Activated T-cell treated with anti-CD3 and anti-CD28 coated beads, Interleukin-2, amount 50 U/mL, for 1 hour (primary cell): ENCODE results near the gene DCTN2.

Experiments used
- DNase-seq: peaks from one replicate; pipeline ENCODE4 v3.0.0-alpha.2; 2020

The DCTN2 gene

DNA sequence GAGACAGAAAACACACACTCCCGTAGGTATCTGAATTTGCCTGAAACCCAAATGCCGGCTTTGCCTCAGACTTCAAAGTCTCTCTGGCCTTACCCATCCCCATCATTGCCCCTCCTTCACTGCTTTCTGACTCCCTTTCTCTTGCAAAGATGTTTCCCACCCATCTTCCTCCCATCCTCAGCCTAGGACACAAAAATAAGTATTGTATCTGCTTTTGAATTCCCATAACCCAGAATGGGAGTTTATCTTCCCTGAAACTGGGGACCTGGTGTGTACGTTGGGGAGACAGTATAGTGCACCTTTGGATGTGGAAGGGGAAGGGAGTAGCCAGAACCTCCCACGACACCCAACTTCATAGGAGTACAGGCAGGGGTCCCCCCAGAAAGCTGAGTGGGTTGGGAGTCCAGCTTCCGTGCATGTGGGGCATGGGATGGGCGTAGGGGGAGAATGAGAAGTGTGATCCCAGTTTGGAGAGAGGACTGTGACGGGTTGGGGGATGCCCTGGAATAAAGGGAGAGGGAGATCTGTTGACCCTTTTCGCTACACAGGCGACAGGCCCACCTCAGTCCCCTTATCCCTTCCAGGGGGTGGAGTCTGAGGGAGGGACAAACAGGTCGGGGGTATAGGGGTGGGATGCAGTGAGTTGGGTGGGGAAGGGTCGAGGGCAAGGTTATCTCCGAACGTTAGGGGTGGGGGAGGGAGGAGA is 2.4 kb upstream of the DCTN2 start:
- DNase-seq, result no peak

- no peak for DNase-seq
Observed at GRCh38 chr12:57548488-57548887, 1.5 kb upstream of the DCTN2 start.

GRCh38 chr12:57548013-57548315 is 972 bp upstream of the DCTN2 start:
- DNase-seq, result no peak

GRCh38 chr12:57547288-57548012 is 458 bp upstream of the DCTN2 start:
- DNase-seq, result no peak

DNA sequence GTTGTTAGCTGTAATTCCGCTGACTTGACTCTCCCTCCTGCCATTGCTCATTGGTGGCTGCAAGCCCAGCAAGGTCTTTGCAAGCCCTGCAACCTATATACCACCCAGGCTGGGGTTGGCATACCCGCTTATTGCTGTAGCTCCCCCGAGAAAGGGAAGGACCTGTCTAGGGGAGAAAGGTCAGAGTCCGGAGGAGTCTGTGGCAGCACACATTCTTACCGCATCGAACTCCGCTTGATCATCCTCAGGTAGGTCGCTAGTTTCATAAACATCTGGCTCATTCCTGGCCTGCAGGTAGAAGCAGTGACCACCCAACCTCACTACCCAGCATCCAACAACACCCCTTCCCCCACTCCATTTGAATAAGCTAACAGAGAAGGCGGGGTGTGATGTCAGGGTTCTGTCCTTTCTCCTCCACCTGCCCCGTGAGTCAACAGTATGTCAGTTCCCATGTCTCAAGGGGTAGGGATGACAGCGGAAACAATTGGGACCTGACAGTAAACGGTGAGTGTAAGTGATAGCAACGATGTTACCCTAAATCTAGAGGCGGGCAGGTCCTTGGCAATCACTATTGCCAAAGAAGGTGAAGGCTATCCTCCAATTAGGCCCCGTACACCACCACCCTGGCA is 1.1 kb downstream of the DCTN2 start:
- no peak for DNase-seq

- DNase-seq, result no peak
Observed at GRCh38 chr12:57543581-57543980, 3.4 kb downstream of the DCTN2 start.

DNA sequence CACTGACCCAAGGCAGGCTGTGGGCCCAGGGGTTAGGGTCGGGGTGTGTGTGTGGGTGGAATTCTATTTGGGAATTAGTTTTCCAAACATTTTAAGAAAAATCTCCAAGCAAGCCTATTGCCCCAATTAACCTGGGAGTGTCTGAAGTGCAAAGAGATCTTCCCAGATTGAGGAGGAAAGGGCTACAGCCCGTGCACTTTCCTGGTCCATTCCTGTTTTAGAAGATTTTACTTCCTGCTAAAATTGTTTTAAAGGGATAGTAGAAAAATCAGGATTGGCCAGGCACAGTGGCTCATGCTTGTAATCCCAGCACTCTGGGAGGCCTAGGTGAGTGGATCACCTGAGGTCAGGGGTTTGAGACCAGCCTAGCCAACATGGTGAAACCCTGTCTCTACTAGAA is 5.3 kb downstream of the DCTN2 start:
- no peak for DNase-seq

DNA sequence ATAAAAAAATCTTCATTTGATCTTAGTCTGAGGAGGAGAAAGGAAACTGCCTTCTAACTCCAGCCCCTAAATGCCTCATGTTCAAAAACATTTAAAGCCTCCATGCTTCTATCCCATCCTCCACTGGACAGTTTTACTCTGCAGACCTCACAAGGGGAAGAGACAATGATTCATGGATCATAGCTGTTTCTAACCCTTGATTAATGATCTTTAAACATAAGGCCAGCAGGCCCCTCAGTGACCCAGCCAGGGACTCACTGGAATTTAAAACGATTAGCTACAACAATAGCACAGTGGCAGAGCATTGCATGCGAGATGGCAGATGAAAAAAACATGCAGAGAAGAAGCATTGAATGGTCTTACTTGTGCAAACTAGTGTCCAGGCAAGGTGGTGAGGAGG is 6.0 kb downstream of the DCTN2 start:
- no peak for DNase-seq

DNA sequence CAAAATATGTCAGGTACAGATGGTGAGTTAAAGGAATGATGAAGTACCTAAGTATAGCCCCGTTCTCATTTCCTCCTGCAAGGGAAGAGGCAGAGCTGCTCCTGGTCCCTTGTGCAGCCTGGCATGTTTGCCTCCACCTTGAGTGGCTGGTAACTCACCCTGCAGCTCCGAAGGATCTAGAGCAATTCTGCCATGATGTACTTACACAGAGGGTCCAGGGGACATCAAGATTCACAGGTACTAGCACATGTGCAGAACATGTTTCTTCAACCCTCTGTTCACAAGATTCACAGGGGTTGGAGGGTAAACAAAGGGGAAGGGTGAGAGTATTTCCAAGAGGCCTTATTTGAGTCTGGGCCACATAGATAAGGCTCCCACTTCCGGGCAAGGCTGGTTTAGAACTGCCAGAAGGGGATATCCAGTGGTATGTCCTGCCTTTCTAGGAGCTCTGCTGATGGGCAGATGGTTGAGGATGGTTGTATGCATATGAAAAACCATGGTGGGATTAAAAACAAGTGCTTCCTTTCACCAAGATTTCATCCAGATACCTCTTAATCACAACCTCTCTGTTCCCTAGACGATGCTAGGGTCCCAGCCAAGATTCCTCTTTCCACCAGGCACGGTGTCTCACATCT is 7.7 kb downstream of the DCTN2 start:
- no peak for DNase-seq

DNA sequence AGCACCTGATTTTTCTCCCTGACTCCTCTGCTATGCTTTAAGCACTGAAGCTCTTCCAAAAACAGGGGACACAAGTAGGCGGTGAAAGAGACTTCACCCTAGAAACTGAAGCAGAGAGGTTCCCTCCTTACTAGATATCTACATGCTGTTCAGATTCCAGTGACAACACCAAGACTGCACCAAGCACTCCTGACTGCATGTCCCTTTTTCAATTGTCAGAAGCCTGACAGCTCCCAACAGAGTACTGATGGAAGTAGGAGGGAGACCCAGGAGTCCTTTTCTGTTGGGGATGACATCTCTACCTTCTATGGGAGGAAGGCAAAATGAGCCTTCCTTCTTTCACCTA is 10.4 kb downstream of the DCTN2 start:
- no peak for DNase-seq

DNA sequence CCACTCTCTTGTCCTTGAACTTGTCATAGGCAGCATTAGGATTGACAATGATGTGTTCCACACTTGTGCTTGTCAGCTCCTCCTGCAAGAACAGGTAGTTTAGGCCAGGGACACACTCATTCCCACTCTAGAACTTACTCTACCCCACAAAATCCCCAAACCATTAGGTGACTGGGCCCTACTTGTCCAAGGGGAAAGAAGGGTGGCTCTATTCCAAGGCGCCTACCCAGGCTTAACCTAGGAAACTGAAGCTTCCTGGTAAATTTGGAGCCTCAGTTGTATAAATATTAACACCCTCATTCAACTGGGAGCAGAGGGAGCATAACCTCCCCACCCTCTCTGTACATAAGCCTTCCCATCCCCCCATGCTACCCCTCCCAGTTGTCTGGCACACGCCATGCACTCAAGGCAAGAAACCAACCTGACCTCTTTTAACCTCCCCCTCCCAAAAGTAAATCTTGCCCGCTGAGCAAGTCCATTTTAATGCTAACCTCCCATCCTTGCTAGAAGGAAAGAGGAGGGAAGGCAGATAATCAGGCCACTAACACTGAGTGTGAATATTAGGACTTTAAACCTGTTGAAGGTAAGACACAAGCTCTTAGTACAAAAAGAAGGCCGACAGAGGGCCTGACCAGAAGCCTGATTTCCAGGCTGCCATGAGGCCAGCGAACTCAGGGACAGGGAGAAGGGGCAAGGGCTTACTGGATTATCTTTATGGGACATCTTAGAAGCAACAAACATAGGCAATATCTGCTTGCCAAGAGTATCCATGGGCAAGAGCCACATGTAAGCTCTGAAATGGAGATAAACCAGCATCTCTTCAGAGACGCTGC is 11.0 kb downstream of the DCTN2 start:
- DNase-seq, result no peak

DNA sequence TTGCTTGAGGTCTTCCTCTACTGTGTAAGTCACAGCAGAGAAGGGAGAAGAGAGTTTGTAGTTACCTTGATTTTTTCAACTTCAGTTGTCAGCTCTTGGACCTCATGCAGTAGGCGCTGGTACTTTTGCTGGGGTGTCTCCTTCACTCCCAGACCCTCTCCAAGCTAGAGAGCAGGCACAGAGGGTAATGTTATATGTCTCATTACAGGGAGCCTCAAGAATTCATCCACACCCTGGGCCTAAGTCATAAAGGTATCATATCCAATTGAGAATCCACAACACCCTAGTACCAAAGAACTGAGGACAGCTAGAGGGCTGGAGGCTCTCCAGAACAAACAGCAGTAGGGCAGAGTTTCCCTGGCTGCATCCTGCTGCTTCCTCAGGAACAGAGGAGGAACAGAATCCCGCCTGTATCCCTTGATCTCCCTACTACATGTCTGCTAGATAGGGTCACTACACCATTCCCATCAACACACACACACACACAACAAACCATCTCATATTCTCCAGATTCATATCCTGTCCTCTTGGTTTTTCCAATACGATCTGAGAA is 11.9 kb downstream of the DCTN2 start:
- no peak for DNase-seq

- no peak for DNase-seq
Observed at GRCh38 chr12:57534250-57534649, 12.7 kb downstream of the DCTN2 start.

DNA sequence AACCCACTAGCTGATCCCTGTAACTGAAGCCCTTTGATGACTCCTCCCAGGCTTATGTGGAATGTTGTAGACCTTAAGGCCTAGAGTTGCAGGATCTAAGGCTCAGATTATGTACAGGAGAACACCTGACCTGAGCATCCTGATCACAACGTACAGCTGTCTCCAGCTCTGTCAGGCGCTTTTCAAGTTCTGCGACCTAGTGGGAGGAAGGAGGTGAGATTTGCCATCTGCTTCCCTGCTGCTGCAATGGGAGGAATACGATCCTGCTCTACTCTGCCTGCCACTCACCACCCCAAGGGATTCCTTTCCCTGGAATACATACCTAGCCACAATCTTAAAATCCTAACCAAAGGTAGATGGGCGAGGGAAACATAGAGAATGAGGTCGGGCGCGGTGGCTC is 13.9 kb downstream of the DCTN2 start:
- DNase-seq, result no peak

DNA sequence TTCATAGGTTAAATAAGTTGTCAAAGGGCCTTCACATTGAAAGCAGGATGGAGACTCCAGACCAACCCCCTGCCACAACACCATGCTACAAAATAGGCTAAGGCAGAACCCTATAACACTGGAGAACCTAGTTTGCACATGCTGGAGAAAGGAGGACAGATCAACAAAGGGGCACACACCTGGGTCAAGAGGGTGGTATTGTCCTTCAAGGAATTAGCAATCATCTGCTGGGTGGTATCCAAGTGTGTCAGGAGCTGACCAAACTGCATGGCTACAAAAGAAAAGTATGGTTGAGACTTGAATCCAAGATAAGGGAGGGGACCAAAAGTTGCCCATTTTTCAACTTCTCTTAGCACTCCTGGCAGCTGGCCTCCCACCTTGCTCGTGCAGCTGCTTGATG is 15.2 kb downstream of the DCTN2 start:
- DNase-seq, result no peak

- DNase-seq, result no peak
Observed at GRCh38 chr12:57530396-57531142, 16.4 kb downstream of the DCTN2 start.

GRCh38 chr12:57529831-57530230 is 17.2 kb downstream of the DCTN2 start:
- DNase-seq, result no peak

GRCh38 chr12:57528831-57529555 is 18.0 kb downstream of the DCTN2 start:
- DNase-seq, result no peak

DNA sequence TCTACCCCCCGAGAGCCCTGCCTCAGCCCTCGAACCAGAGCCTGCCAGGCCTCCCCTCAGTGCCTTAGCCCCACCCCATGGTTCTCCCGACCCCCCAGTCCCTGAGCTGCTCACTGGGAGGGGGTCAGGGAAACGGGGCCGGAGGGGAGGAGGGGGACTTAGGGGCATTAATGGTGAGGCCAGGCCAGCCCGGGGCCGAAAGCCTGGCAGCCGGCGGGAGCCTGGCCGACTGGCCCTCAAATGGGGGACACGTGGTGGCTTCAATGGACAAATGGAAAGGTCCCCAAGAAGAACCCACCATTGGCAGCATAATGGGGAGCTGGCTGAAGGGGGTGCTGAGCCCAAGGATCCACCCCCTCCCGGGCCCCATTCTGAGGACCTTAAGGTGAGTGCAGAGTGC is 18.8 kb downstream of the DCTN2 start:
- no peak for DNase-seq

GRCh38 chr12:57527184-57527583 is 19.8 kb downstream of the DCTN2 start:
- no peak for DNase-seq

DNA sequence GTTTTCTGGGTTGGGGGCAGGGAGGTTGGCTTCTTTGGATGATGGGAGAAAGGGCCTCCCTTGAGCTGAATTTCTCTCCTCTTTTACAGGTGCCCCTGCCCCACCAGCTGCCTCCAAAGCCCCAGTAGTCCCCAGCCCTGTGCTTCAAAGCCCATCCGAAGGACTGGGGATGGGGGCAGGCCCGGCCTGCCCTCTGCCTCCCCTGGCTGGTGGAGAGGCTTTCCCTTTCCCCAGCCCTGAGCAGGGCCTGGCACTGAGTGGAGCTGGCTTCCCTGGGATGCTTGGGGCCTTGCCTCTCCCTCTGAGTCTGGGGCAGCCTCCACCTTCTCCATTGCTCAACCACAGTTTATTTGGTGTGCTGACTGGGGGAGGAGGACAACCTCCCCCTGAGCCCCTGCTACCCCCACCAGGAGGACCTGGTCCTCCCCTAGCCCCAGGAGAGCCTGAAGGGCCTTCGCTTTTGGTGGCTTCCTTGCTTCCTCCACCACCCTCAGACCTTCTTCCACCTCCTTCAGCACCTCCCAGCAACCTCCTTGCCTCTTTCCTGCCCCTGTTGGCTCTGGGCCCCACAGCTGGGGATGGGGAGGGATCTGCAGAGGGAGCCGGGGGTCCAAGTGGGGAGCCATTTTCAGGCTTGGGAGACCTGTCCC is 20.4 kb downstream of the DCTN2 start:
- DNase-seq, result no peak
